ENCODE data around the gene ACHE.

Gene ACHE

GRCh38 chr7:100893910-100894721 is 1.6 kb downstream of the ACHE start:
- Mint-ChIP-seq H3K4me3 (peak overlapping the region; percentile 60 to 88), H3K27ac (no peak overlapping the region), H3K9me3 (no peaks in the 10 kb centered on the region), H3K36me3 (ENCODE audit: insufficient read depth) (peaks cover 21% of the 10 kb centered on the region), H3K4me1 (ENCODE audit: low read depth in 2 of 2) (peaks cover 16 to 21% of the 10 kb centered on the region in 2 donors), H3K27me3 (peaks cover 51 to 75% of the 10 kb centered on the region in 2 donors)
- DNase-seq: no peak
- no peak for ATAC-seq (replicated peaks)

- peaks cover 49 to 73% of the 10 kb centered on the region in 2 donors for H3K27me3 Mint-ChIP-seq
- no peaks in the 10 kb centered on the region for H3K9me3 Mint-ChIP-seq
- DNase-seq: no peak
- H3K27ac Mint-ChIP-seq: no peak overlapping the region
- H3K4me3 Mint-ChIP-seq: peak overlapping the region; percentile 48 to 60
- peaks cover 26% of the 10 kb centered on the region for H3K36me3 Mint-ChIP-seq (ENCODE audit: insufficient read depth)
- H3K4me1 Mint-ChIP-seq (ENCODE audit: low read depth in 2 of 2): peaks cover 19 to 26% of the 10 kb centered on the region in 2 donors
- no peak for ATAC-seq (replicated peaks)
These were observed 2.3 kb downstream of the ACHE start for GRCh38 chr7:100893318-100893895.

- peaks cover 41 to 65% of the 10 kb centered on the region in 2 donors for H3K27me3 Mint-ChIP-seq
- peak overlapping the region; percentile 33 to 57 for H3K4me3 Mint-ChIP-seq
- peaks cover 33% of the 10 kb centered on the region for H3K36me3 Mint-ChIP-seq (ENCODE audit: insufficient read depth)
- ATAC-seq (replicated peaks) (no peak), DNase-seq (no peak)
- H3K27ac Mint-ChIP-seq: no peak overlapping the region
- peaks cover 27 to 33% of the 10 kb centered on the region in 2 donors for H3K4me1 Mint-ChIP-seq (ENCODE audit: low read depth in 2 of 2)
- no peaks in the 10 kb centered on the region for H3K9me3 Mint-ChIP-seq
These were observed 3.0 kb downstream of the ACHE start for GRCh38 chr7:100892364-100893317.

GRCh38 chr7:100891568-100892247 is 4.0 kb downstream of the ACHE start:
- Mint-ChIP-seq H3K9me3 (no peaks in the 10 kb centered on the region), H3K27me3 (peaks cover 36 to 59% of the 10 kb centered on the region in 2 donors), H3K4me3 (peak overlapping the region; percentile 57 to 66), H3K4me1 (ENCODE audit: low read depth in 2 of 2) (peaks cover 36 to 40% of the 10 kb centered on the region in 2 donors), H3K27ac (no peak overlapping the region), H3K36me3 (ENCODE audit: insufficient read depth) (peaks cover 43% of the 10 kb centered on the region)
- no peak for ATAC-seq (replicated peaks)
- no peak for DNase-seq

- H3K27ac Mint-ChIP-seq: peak overlapping the region in 1 of 2 donors; percentile 65
- peaks cover 31 to 51% of the 10 kb centered on the region in 2 donors for H3K27me3 Mint-ChIP-seq
- H3K4me3 Mint-ChIP-seq: peak overlapping the region; percentile 84
- H3K4me1 Mint-ChIP-seq (ENCODE audit: low read depth in 2 of 2): peaks cover 35 to 37% of the 10 kb centered on the region in 2 donors
- peaks cover 45% of the 10 kb centered on the region for H3K36me3 Mint-ChIP-seq (ENCODE audit: insufficient read depth)
- ATAC-seq (replicated peaks) (no peak), DNase-seq (no peak)
- no peaks in the 10 kb centered on the region for H3K9me3 Mint-ChIP-seq
These were observed 4.8 kb downstream of the ACHE start for GRCh38 chr7:100890653-100891567.

- Mint-ChIP-seq H3K4me1 (ENCODE audit: low read depth in 2 of 2) (peaks cover 38 to 45% of the 10 kb centered on the region in 2 donors), H3K27me3 (peaks cover 25 to 41% of the 10 kb centered on the region in 2 donors), H3K9me3 (no peaks in the 10 kb centered on the region), H3K36me3 (ENCODE audit: insufficient read depth) (peaks cover 55% of the 10 kb centered on the region), H3K4me3 (peak within 1 kb of the TSS; percentile 84), H3K27ac (peak within 1 kb of the TSS; percentile 90 to 93)
- ATAC-seq (replicated peaks) (no peak), DNase-seq (no peak)
These were observed 6.5 kb downstream of the ACHE start, which contains the start of gene UFSP1 for GRCh38 chr7:100888988-100889750. Gene UFSP1, minus strand, starts transcription at chr7:100889715. Its CDS starts 444 bp downstream, at chr7:100889271.

- H3K27me3 Mint-ChIP-seq: peaks cover 20 to 34% of the 10 kb centered on the region in 2 donors
- H3K4me3 Mint-ChIP-seq: peak overlapping the region; percentile 84
- ATAC-seq (replicated peaks): no peak
- DNase-seq: no peak
- H3K4me1 Mint-ChIP-seq (ENCODE audit: low read depth in 2 of 2): peaks cover 43 to 45% of the 10 kb centered on the region in 2 donors
- H3K36me3 Mint-ChIP-seq (ENCODE audit: insufficient read depth): peaks cover 63% of the 10 kb centered on the region
- H3K27ac Mint-ChIP-seq: peak overlapping the region; percentile 90 to 93
- no peaks in the 10 kb centered on the region for H3K9me3 Mint-ChIP-seq
These were observed 7.2 kb downstream of the ACHE start for GRCh38 chr7:100888291-100888987.

- no peaks in the 10 kb centered on the region for H3K9me3 Mint-ChIP-seq
- H3K27me3 Mint-ChIP-seq: peaks cover 16 to 26% of the 10 kb centered on the region in 2 donors
- DNase-seq (peak; percentile 35 to 45 (median 38)), ATAC-seq (replicated peaks) (peak; percentile 21)
- H3K27ac Mint-ChIP-seq: peak overlapping the region; percentile 90 to 93
- peaks cover 70% of the 10 kb centered on the region for H3K36me3 Mint-ChIP-seq (ENCODE audit: insufficient read depth)
- H3K4me3 Mint-ChIP-seq: peak overlapping the region; percentile 84
- H3K4me1 Mint-ChIP-seq (ENCODE audit: low read depth in 2 of 2): peaks cover 44 to 50% of the 10 kb centered on the region in 2 donors
These were observed 8.0 kb downstream of the ACHE start for GRCh38 chr7:100887516-100888290.

- Mint-ChIP-seq H3K27ac (peak overlapping the region; percentile 90 to 93), H3K27me3 (peaks cover 10 to 20% of the 10 kb centered on the region in 2 donors), H3K9me3 (no peaks in the 10 kb centered on the region), H3K4me3 (peak overlapping the region; percentile 84), H3K4me1 (ENCODE audit: low read depth in 2 of 2) (peaks cover 47 to 50% of the 10 kb centered on the region in 2 donors), H3K36me3 (ENCODE audit: insufficient read depth) (peaks cover 77% of the 10 kb centered on the region)
- no peak for ATAC-seq (replicated peaks)
- DNase-seq: no peak
These were observed 8.7 kb downstream of the ACHE start for GRCh38 chr7:100886936-100887515.
